Liver (tissue), 9 donors: ENCODE data around the gene AP2A2. TPM values are rescaled to one million over a fixed set of nuclear protein-coding genes. Genes with fewer than 3 reads are reported as not detected.

ENCODE experiments used
- DNase-seq: peaks from one replicate; pipeline ENCODE4 v3.0.0-alpha.2; 2017; ENCODE audit warnings: low spot score
- H3K27ac ChIP-seq, 2 donors: one replicate each; pipeline ENCODE4 v1.7.0; 2013; ENCODE audit warnings: inconsistent platforms in 2 of 2, low read length in 2 of 2, control low read depth in 1 of 2, low read depth in 1 of 2, mild to moderate bottlenecking in 1 of 2
- H3K27me3 ChIP-seq, 4 donors: one replicate each; pipeline versions ENCODE4 v1.6.1 to v1.7.0; 2013; ENCODE audit warnings: low read length in 3 of 4, inconsistent platforms in 1 of 4, mild to moderate bottlenecking in 1 of 4, moderate library complexity in 1 of 4; ENCODE audit not compliant: control insufficient read depth in 4 of 4, insufficient read depth in 4 of 4
- H3K36me3 ChIP-seq, 4 donors: one replicate each; pipeline versions ENCODE4 v1.6.1 to v1.7.0; 2013; ENCODE audit warnings: low read length in 3 of 4, mild to moderate bottlenecking in 3 of 4, low read depth in 1 of 4, moderate library complexity in 1 of 4; ENCODE audit not compliant: control insufficient read depth in 4 of 4, insufficient read depth in 3 of 4
- H3K4me1 ChIP-seq, 4 donors: one replicate each; pipeline versions ENCODE4 v1.6.1 to v1.7.0; 2013; ENCODE audit warnings: low read length in 3 of 4, mild to moderate bottlenecking in 3 of 4, moderate library complexity in 1 of 4; ENCODE audit not compliant: control insufficient read depth in 4 of 4, insufficient read depth in 4 of 4
- H3K4me3 ChIP-seq, 3 donors: one replicate each; pipeline versions ENCODE4 v1.6.1 to v1.7.0; 2013; ENCODE audit warnings: low read length in 3 of 3, control low read depth in 1 of 3, low read depth in 1 of 3, mild to moderate bottlenecking in 1 of 3
- H3K9ac ChIP-seq, 2 donors: one replicate each; pipeline ENCODE4 v1.7.0; 2013; ENCODE audit warnings: low read length in 2 of 2, mild to moderate bottlenecking in 2 of 2, moderate library complexity in 2 of 2, control low read depth in 1 of 2, low read depth in 1 of 2
- H3K9me3 ChIP-seq, 4 donors: one replicate each; pipeline versions ENCODE4 v1.6.1 to v1.7.0; 2013; ENCODE audit warnings: low read length in 3 of 4; ENCODE audit not compliant: control insufficient read depth in 4 of 4
- CTCF ChIP-seq: fragments of 150-350 bp; IDR thresholded peaks from 2 replicates; pipeline ENCODE4 v1.5.1; 2017; ENCODE audit warnings: improper control_type of control experiment, low read depth, low read length; ENCODE audit not compliant: missing input control
- EGR1 ChIP-seq, 2 donors: IDR thresholded peaks; 2 replicates each; pipeline ENCODE4 v1.6.1; 2016 to 2018; ENCODE audit warnings: antibody characterized with exemption in 2 of 2, low read depth in 2 of 2
- FOXA1 ChIP-seq: IDR thresholded peaks from 2 replicates; pipeline ENCODE4 v1.6.1; 2016; ENCODE audit warnings: antibody characterized with exemption
- FOXA2 ChIP-seq: IDR thresholded peaks from 2 replicates; pipeline ENCODE4 v1.6.1; 2016; ENCODE audit warnings: antibody characterized with exemption
- GABPA ChIP-seq, 2 donors: IDR thresholded peaks in 1 of 2; conservative IDR thresholded peaks in 1 of 2; 2 replicates each; pipeline ENCODE4 v1.6.1; 2016; ENCODE audit warnings: antibody characterized with exemption in 2 of 2, mild to moderate bottlenecking in 1 of 2, moderate library complexity in 1 of 2
- HNF4A ChIP-seq, 2 donors: conservative IDR thresholded peaks; 2 replicates each; pipeline ENCODE4 v1.6.1; 2016; ENCODE audit warnings: antibody characterized with exemption in 2 of 2, mild to moderate bottlenecking in 2 of 2
- HNF4G ChIP-seq: IDR thresholded peaks from 2 replicates; pipeline ENCODE4 v1.6.1; 2016; ENCODE audit warnings: antibody characterized with exemption
- JUND ChIP-seq, 2 donors: IDR thresholded peaks; 2 replicates each; pipeline ENCODE4 v1.6.1; 2016; ENCODE audit warnings: antibody characterized with exemption in 2 of 2
- NR2F2 ChIP-seq: IDR thresholded peaks from 2 replicates; pipeline ENCODE4 v1.6.1; 2016; ENCODE audit warnings: antibody characterized with exemption
- RAD21 ChIP-seq, 2 donors: IDR thresholded peaks; 2 replicates each; pipeline ENCODE4 v1.6.1; 2016; ENCODE audit warnings: antibody characterized with exemption in 2 of 2, mild to moderate bottlenecking in 2 of 2
- RXRA ChIP-seq, 2 donors: IDR thresholded peaks; 2 replicates each; pipeline ENCODE4 v1.6.1; 2017 to 2018; ENCODE audit warnings: antibody characterized with exemption in 2 of 2, mild to moderate bottlenecking in 1 of 2
- SP1 ChIP-seq: IDR thresholded peaks from 2 replicates; pipeline ENCODE4 v1.6.1; 2018; ENCODE audit warnings: antibody characterized with exemption, mild to moderate bottlenecking
- TAF1 ChIP-seq: conservative IDR thresholded peaks from 2 replicates; pipeline ENCODE4 v1.6.1; 2016; ENCODE audit warnings: antibody characterized with exemption, mild to moderate bottlenecking
- YY1 ChIP-seq: IDR thresholded peaks from 2 replicates; pipeline ENCODE4 v1.6.1; 2016; ENCODE audit warnings: antibody characterized with exemption, mild to moderate bottlenecking
- WGBS: extraction: QIAGEN DNeasy Blood & Tissue Kit; methylation state at CpG from one replicate; pipeline ENCODE4 v1.1.7; 2013; 5-methylcytosine and 5-hydroxymethylcytosine counted together
- polyA plus RNA-seq, 2 donors: library from polyadenylated mRNA; stranded (reverse) in 1 of 2; unstranded in 1 of 2; fragments of 200-250 nt in 1 of 2; fragments of >200 nt in 1 of 2; fragmentation: Nextera tagmentation in 1 of 2; extraction: Ambion mirVana in 1 of 2; gene quantifications; one replicate each; pipeline versions ENCODE4 v1.2.1 to v1.2.3, GENCODE V29; 2013 to 2015
- total RNA-seq, 2 donors: library from RNA; depleted of rRNA; stranded (reverse); fragments of >200 nt; gene quantifications; one replicate each; pipeline ENCODE4 v1.2.3, GENCODE V29; 2014
- TF ChIP-seq, protein P1 (sequence below): IDR thresholded peaks from 2 replicates; pipeline ENCODE4 v1.6.1; 2016; ENCODE audit warnings: antibody characterized with exemption
- TF ChIP-seq, protein P2 (sequence below): IDR thresholded peaks from 2 replicates; pipeline ENCODE4 v1.6.1; 2016; ENCODE audit warnings: antibody characterized with exemption
- donor health status: healthy.
- donor health status: healthy.
- donor health status: healthy.
- donor health status: healthy.
- donor health status: healthy.

Gene AP2A2
- total and polyA plus RNA-seq, 4 donors, result 20.5 to 39.7 (median 23.8) TPM

DNA sequence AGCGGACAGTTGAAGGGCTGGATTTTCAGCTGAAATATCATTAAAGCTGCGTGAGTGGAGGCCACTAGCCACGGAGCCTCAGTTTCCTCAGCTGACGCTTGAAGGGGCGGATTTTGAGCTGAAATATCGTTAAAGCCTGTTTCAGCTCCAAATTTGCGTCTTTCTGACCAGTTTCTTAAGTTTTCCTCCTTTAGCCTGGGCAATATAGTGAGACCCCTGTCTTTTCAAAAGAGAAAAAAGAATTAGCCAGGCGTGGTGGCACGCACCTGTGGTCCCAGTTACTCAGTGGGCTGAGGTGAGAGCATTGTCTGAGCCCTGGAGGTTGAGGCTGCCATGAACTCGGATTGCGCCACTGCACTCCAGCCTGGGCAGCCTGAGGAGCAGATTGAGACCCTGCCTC lies 3.7 kb downstream of the AP2A2 start:
- no peak overlapping the region for H3K4me3 ChIP-seq
- TF ChIP-seq RAD21 (IDR thresholded peaks at IDR 0.05), result no peak
- no peak for TF ChIP-seq FOXA2
- TF ChIP-seq JUND (IDR thresholded peaks at IDR 0.05), result no peak
- no peak for TF ChIP-seq HNF4G
- TF ChIP-seq TAF1, result no peak
- no peak for TF ChIP-seq SP1
- TF ChIP-seq CTCF, result no peak
- TF ChIP-seq HNF4A (conservative IDR thresholded peaks at IDR 0.05), result no peak
- TF ChIP-seq, protein P1, sequence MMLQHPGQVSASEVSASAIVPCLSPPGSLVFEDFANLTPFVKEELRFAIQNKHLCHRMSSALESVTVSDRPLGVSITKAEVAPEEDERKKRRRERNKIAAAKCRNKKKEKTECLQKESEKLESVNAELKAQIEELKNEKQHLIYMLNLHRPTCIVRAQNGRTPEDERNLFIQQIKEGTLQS, result no peak
- no peak for DNase-seq
- no peak overlapping the region for H3K27ac ChIP-seq
- WGBS, result 95% methylated on average over 11 of the region's 11 CpGs
- H3K36me3 ChIP-seq, result no peaks in the 10 kb centered on the region
- H3K9me3 ChIP-seq, result no peaks in the 10 kb centered on the region
- H3K9ac ChIP-seq, result no peak overlapping the region
- H3K27me3 ChIP-seq, result no peaks in the 10 kb centered on the region
- peaks cover 5 to 56% (median 46%) of the 10 kb centered on the region in 4 donors for H3K4me1 ChIP-seq

DNA sequence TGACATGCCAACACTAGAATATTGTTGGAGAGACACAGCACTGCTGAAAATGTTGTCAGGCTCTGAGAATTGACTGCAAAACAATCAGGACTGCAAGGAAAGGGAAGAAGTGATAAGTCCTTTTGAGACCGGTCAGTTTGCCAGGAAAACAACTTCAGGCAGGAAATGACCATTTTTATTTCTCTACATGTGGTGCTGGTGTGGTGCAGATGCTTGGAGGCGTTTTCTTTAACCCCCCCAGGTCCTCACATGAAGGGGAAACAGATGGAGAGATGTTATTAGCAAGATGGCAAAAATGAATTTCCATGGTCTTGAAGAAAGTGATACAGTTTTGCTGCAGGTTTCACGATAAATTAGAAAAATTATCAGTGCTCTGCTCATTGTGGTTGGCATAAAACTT lies 5.7 kb downstream of the AP2A2 start:
- no peak overlapping the region for H3K9ac ChIP-seq
- peak; percentile 15 for TF ChIP-seq NR2F2
- TF ChIP-seq, protein P2, sequence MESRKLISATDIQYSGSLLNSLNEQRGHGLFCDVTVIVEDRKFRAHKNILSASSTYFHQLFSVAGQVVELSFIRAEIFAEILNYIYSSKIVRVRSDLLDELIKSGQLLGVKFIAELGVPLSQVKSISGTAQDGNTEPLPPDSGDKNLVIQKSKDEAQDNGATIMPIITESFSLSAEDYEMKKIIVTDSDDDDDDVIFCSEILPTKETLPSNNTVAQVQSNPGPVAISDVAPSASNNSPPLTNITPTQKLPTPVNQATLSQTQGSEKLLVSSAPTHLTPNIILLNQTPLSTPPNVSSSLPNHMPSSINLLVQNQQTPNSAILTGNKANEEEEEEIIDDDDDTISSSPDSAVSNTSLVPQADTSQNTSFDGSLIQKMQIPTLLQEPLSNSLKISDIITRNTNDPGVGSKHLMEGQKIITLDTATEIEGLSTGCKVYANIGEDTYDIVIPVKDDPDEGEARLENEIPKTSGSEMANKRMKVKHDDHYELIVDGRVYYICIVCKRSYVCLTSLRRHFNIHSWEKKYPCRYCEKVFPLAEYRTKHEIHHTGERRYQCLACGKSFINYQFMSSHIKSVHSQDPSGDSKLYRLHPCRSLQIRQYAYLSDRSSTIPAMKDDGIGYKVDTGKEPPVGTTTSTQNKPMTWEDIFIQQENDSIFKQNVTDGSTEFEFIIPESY, result no peak
- no peak for TF ChIP-seq RXRA (IDR thresholded peaks at IDR 0.05)
- TF ChIP-seq EGR1 (IDR thresholded peaks at IDR 0.05; ENCODE audit: low read depth in 2 of 2), result no peak
- DNase-seq, result no peak

GRCh38 chr11:932435-932834 lies 6.8 kb downstream of the AP2A2 start:
- Histone ChIP-seq H3K9me3 (no peaks in the 10 kb centered on the region), H3K4me3 (no peak overlapping the region), H3K27ac (peak overlapping the region in 1 of 2 donors; percentile 1), H3K27me3 (no peaks in the 10 kb centered on the region), H3K36me3 (no peaks in the 10 kb centered on the region), H3K9ac (no peak overlapping the region), H3K4me1 (peaks cover 7 to 55% (median 48%) of the 10 kb centered on the region in 4 donors)
- 77% methylated on average over 4 of the region's 4 CpGs for WGBS
- no peak for DNase-seq
- TF ChIP-seq RAD21 (IDR thresholded peaks at IDR 0.05), result no peak
- peak; percentile 29 for TF ChIP-seq SP1
- TF ChIP-seq, protein P2, result no peak
- no peak for TF ChIP-seq CTCF
- no peak for TF ChIP-seq YY1
- no peak for TF ChIP-seq EGR1 (IDR thresholded peaks at IDR 0.05; ENCODE audit: low read depth in 2 of 2)
- no peak for TF ChIP-seq GABPA (IDR thresholded peaks at IDR 0.05 in 1 of 2, conservative IDR thresholded peaks at IDR 0.05 in 1 of 2)
- no peak for TF ChIP-seq FOXA1
- TF ChIP-seq NR2F2, result peak; percentile 46

More for the DNA sequence above, 5.7 kb downstream of the AP2A2 start:
- H3K4me3 ChIP-seq, result no peak overlapping the region
- peaks cover 3 to 59% (median 48%) of the 10 kb centered on the region in 4 donors for H3K4me1 ChIP-seq
- peak overlapping the region in 1 of 2 donors; percentile 4 for H3K27ac ChIP-seq
- H3K36me3 ChIP-seq, result no peaks in the 10 kb centered on the region
- H3K9me3 ChIP-seq, result no peaks in the 10 kb centered on the region
- 70% methylated on average over 3 of the region's 3 CpGs for WGBS
- H3K27me3 ChIP-seq, result no peaks in the 10 kb centered on the region
